ENCODE measurements around the gene BDKRB2.
"Not testable (repeated sequence)": the region's sequence is repeated elsewhere in the genome, so short reads cannot be mapped to it uniquely, and the experiment has no call there.

The BDKRB2 gene

DNA sequence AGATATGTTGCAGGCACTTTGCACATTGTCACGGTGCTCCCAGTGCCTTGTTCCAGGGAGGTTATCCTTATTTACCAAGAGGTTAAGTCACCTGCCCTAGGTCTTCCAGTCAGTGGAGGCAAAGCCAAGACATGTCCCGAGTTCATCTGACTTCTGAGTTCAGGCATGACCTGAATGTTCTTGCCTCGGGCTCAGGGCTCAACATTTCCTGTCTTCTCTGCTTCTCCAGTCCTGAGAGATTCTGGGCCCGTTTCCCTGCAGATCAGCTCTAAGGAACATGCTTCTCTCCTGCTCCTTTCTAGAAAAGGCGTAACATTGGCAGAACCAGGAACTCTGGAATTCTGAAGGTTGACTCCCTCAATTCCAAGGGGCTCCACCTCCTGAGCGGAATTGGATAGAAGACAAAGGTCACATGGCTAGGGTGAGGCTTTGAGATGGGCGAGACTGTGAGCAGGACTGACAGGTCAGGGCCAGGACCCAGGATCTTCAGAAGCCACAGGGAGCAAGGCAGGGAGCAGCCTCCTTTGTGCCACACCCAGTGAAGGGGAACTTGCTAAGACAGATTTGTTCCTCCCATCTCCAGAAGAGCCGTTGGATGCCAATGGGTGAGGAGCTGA lies 19.9 kb downstream of the BDKRB2 start:
- peak; percentile 24 for DNase-seq (ENCODE audit: low read depth)

DNA sequence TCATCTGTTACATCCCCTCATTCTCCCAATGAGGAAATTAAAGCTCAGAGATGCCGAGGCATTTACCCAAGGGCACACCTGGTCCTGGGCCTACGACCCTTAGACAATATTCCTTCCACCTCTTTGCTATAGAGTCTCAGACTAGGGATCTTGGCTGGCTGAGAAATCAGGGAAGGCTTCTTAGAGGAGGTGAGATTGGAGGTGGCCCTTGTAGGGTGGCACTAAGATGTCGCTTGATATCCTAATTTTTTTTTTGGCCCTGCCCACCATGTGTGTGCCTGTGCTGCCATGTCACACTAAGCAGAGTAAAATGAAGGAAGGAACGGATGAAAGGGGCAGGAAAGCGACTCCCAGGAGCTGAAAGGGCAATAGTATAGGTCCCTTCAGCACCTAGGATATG lies 20.6 kb downstream of the BDKRB2 start:
- no peak for DNase-seq (ENCODE audit: low read depth)

DNA sequence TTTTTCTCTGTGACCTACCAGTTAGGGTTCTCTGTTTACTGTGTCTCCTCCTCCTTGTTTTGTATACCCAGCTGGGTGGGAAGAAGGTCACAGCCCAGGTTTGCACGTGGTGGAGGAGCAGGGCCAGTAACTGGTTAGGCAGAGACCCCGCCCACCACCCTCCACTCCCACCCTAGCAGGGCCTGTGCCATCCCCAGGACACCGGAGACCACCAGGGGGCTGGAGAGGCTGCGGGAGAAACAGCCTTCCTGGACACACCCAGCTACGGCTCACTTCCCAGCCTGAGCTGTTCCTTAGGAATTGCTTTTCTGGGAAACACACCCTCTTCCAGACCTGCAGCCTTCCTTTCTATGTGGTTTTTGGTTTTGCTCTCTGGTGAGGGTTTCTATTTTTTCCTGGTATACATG lies 21.1 kb downstream of the BDKRB2 start:
- DNase-seq (ENCODE audit: low read depth) = peak; percentile 17

DNA sequence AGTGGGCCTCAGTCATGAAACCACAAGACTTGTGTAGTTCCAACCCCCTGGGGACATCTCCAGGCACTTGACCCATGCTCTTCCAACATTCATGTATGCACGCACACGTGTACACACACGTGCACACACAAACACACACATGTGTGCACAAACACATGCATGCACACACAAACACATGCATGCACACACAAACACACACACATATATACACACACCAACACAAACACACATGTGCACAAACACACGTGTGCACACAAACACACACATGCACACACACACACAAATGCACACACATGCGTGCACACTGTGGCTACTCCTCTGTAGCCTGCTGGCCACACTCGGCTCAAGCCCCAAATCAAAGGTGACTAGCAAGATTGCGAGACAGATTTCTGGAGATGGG lies 22.8 kb downstream of the BDKRB2 start:
- no peak for DNase-seq (ENCODE audit: low read depth)

DNA sequence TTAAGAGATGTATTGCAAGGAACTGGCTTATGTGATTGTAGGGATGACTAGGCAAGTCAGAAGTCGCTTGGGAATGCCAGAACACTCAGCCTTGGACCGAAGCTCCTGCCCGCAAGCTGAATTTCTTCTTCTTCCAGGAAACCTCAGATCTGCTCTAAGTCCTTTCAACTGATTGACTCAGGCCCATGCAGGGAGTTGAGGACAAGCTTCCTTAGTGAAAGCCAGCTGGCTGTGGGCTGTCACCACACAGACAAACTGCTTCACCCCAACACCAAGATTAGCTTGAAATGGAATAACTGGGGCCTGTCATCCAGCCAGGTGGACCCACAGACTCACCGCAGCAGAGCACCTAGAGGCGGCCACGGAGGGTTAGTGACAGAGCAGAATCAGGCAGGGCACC lies 24.7 kb downstream of the BDKRB2 start:
- DNase-seq (ENCODE audit: low read depth) = no peak

DNA sequence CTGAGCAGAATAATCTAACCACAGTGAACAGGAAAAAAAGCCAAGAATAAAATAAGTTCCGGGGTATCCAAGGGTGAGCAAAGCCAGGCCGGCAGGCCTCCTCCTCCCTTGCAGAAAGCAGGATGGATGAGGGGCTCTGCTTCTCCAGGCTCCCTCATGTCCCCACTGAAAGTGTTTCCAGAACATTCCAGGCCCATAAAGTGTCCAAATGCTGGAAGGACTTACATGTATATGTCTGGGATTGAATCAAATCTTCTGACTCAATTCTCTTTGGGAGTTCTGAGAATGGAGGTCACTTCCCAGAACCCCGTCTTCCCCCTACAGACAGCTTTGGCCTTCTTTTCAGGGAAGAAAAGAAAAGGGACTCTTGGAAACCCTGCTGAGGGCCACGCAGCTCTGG lies 26.4 kb downstream of the BDKRB2 start:
- no peak for DNase-seq (ENCODE audit: low read depth)

DNA sequence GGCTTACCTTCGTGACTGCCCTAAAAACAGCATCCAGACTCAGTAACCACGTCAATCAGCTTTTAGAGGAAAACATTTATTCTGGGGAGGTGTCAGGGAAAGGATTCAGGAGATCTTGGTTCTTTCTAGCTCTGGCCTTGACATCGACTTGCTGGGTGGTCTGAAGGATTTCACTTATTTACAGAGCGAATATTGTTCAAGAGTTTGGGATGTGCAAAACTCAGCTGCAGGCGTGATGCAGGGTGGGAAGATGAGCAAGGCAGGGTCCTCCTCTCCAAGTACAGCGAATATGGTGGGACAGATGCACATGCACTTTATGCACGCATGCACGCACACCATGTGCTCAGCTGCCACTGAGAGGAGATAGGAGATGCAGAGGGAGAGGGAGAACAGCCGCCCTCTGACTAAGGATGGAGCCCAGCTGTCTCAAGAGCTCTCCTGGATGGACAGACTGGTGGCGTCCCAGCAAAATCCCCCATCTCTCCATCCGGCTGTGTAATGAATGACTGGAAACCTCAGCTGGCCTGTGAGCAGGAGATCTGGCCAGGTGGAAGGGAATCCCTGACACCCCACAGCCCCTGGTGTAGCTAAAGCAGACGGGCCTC lies 27.0 kb downstream of the BDKRB2 start:
- DNase-seq (ENCODE audit: low read depth) = no peak

DNA sequence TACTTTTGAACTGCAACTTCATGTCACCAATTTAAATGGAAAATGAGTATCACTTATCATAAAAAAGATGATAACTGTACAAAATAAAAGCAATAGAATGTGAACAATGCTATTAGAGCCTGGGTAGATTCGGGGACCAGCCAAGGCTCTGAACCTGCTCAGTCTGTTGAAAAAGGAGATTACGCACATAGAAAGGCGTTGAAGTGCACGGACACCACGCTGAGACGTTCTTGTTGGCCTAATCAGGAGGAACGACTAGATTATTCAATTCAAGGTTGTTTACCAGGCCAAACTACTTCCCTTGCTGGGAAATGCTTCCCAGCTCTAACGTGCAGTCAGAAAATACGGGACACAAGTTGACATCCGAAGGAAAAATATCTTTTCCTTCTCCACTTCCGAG lies 27.9 kb downstream of the BDKRB2 start:
- DNase-seq (ENCODE audit: low read depth) = no peak

DNA sequence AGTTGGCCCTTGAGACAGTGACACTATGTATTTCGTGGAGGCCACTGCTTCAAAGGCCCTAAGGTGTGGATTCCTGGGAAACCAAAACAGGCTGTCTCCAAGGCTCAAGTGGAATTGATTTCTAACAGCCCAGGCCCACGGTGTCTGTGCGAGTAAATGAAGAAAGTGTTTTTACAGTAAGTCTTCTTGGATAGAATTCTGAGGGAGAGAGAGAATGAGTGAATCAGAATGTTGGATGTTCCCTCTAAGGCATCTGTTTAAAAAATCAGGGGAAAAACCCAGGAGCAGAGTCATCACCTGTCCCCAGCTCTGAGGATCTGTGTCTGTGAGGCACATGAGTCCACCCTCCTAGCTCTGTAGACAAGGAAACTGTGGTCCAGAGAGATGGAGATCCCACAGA lies 29.0 kb downstream of the BDKRB2 start:
- no peak for DNase-seq (ENCODE audit: low read depth)

DNA sequence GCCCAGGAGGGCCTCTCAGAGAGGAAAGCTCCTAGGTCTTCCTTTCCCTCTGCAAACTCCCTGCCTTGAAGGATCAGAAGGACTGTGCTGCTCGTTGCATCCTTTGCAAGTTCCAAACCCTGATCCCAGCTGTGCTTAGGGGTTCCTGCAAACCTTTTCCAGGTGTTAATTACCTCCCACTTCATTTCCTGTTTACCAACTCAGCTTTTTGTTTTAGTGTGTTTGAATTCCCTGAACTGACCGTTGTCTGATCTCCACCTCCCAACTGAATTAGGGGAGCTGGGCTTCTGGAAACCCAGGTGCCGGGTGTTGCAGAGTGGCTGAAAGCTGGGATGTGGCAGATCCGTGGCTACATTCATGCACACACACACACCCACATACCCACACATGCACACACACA lies 30.8 kb downstream of the BDKRB2 start:
- no peak for DNase-seq (ENCODE audit: low read depth)

DNA sequence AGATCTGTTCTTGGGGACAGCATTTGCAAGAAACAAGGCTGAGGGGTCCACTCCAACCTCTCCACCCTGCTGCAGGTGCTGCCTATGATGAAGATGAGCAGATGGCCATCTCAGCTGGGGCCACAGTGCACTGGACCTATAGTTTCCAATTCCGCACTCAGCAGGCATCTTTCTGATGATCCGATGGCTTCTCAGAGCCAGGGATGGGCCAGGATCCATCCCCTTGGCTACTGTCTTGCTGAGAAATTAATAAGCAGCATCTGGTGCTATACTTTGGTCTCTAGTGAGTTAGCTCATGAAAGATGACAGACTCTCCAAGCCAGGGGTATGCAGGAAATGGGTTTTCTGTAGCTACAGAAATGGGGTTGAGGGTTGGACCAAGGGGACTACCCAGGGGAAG lies 33.0 kb downstream of the BDKRB2 start:
- no peak for DNase-seq (ENCODE audit: low read depth)

DNA sequence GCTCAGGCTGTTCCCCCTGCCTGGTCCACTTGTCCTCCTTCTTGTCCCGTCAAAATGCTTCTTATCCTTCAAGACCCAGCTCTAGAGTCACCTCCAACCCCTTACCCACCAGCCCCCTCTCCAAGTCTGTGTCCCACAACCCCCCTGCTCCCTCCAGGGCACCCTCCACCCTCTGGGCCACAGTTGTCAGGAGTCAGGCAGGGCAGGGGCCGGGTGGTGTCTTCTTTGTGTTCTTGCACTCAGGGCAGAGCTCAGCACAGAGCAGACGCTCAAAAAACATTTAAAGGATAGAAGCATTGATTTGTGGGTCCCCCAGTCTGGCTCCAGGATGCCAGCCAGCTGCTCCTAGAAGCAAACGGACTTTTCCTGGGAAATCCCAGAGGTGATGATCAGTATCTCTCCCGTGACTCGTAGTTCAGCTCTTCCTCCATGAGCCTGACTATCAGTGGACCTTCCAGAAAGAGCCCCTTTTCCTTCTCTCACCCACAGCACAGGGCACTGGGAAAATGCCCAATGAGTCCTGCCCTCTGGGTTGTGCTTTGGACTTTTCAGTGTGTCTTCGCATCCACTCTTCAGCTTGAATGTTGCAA lies 34.1 kb downstream of the BDKRB2 start:
- DNase-seq (ENCODE audit: low read depth) = no peak

DNA sequence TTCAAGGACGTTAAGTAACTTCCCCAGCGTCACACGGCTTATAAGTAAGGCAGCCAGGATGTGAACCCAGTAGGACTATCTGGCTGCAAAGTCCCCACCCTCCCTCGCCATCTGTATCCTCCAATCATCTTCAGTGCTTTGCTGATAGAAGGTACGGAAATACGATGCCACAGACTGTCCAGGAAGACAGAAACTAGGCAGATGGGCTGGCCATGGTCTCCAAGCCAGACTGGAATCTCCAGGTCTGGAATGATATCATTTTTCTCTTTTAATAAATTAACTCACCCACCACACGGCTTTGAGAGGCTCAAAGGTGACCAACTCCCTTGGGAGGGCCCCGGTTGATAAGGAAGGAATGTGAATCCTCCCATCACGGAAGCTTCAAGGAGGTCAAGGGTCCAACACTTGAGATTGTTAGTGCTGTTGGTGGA lies 35.1 kb downstream of the BDKRB2 start:
- DNase-seq (ENCODE audit: low read depth) = no peak

DNA sequence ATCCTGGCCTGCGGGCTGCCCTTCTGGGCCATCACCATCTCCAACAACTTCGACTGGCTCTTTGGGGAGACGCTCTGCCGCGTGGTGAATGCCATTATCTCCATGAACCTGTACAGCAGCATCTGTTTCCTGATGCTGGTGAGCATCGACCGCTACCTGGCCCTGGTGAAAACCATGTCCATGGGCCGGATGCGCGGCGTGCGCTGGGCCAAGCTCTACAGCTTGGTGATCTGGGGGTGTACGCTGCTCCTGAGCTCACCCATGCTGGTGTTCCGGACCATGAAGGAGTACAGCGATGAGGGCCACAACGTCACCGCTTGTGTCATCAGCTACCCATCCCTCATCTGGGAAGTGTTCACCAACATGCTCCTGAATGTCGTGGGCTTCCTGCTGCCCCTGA lies 36.0 kb downstream of the BDKRB2 start:
- DNase-seq (ENCODE audit: low read depth) = no peak

DNA sequence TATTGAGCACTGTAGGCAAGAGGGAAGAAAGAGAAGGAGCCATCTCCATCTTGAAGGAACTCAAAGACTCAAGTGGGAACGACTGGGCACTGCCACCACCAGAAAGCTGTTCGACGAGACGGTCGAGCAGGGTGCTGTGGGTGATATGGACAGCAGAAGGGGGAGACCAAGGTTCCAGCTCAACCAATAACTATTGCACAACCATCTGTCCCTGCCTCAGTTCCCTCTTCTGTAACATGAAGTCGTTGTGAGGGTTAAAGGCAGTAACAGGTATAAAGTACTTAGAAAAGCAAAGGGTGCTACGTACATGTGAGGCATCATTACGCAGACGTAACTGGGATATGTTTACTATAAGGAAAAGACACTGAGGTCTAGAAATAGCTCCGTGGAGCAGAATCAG lies 37.5 kb downstream of the BDKRB2 start:
- no peak for DNase-seq (ENCODE audit: low read depth)

DNA sequence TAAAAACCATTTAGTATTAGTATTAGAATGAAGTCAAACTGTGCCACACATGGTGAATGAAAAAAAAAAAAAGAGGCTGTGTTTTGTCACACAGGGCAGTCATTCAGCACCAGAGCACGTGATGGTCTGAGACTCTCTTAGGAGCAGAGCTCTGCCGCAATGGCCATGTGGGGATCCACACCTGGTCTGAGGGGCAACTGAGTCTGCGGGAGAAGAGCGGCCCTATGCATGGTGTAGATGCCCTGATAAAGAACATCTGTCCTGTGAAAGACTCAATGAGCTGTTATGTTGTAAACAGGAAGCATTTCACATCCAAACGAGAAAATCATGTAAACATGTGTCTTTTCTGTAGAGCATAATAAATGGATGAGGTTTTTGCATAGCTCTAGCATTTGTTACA lies 39.1 kb downstream of the BDKRB2 start:
- no peak for DNase-seq (ENCODE audit: low read depth)

DNA sequence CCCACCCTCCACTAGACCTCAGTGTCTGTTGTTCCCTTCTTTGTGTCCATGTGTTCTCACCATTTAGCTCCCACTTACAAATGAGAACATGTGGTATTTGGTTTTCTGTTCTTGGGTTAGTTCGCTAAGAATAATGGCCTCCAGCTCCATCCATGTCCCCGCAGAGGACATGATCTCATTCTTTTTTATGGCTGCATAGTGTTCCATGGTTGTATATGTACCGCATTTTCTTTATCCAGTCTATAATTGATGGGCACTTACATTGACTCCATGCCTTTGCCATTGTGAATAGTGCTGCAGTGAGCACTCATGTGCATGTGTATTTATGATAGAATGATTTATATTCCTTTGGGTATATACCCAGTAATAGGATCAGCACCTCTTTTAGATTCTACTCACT lies 40.4 kb downstream of the BDKRB2 start:
- DNase-seq (ENCODE audit: low read depth) = not testable (repeated sequence)

DNA sequence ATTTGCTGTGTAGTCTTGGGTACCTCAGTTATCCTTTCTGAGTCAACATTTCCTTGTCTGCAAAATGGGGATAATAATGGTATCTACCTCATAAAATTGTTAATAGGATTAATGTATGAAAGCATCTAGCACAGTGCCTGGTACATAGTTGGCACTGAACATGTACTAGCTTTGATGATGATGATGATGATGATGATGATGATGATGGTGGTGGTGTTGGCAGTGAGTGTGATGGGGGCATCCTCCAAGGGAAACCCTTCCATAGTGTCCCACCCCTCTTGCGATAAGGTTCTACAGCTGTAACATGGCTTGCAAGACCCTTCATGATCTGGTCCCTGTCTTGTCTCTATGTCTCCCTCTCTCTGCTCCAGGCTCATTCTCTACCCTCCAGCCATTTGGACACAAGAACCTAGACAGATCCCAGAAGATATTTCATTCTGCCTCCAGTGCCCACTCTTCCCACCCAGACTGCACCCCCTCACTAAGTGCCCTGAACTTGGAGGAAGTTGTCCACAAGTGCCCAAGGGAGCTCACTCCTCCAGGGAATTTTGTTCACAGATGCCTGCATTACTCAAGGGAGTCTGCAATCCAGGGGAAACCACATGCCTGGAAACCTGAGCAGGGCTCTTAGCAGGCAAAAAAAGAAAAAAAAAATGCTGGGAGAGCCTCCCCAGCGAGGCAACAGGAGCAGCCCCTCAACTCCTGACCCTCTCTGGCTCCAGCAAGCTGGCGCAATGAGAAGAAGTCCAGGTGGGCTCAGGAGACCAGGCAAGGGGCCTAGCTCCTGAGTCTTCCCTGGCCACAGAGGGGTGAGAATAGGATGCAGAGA lies 41.3 kb downstream of the BDKRB2 start:
- no peak for DNase-seq (ENCODE audit: low read depth)

DNA sequence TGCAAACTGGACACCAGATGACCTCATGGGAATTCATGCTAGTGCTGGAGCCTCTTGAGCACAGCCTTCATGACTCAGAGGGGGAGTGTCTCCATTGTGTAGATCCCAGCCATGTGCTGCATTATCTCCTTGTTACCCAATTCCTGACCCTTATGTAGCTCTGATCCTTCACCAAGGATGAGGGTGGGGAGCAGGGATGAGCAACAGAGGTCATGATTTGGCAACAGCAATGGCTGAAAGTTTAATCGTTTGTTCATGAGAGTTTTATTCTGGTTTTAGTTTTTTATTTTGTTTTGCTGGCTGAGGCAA lies 41.9 kb downstream of the BDKRB2 start:
- peak; percentile 99 for DNase-seq (ENCODE audit: low read depth)

DNA sequence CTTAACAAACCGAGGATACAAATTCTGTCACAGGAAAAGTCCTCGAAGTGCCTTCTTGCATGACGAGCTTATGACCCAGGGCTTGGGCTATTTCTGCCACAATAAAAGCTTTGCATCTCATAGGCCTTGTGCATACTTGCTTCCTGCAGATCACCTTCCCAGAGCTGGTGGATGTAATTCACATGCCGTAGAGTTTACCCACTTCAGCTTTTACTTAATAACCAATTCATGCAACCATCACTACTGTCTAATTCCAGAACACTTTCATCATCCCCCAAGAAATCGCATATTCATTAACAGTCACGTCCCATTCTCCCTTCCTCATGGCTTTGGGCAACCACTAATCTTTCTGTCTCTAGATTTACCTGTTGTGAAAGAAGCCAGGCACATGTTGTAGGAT lies 42.4 kb downstream of the BDKRB2 start:
- DNase-seq (ENCODE audit: low read depth) = no peak

DNA sequence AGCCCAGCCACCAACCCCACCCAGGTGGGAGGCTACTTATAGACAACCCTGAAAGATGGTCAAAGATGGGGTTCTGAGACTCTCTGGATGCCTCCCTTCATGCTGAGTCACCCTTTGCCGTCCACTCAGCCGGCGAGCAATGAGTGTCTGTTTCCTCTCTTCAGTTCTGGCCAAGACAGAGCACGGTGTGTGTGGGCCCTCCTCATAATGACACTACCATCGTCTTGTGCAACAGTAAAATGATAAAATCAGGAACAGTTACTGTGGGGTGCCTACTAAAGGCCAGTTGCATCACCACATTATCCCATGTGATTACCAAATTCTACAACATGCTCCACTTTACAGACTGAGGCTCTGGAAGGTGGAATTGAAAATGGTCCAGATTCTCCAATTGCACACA lies 44.4 kb downstream of the BDKRB2 start:
- peak; percentile 97 for DNase-seq (ENCODE audit: low read depth)

DNA sequence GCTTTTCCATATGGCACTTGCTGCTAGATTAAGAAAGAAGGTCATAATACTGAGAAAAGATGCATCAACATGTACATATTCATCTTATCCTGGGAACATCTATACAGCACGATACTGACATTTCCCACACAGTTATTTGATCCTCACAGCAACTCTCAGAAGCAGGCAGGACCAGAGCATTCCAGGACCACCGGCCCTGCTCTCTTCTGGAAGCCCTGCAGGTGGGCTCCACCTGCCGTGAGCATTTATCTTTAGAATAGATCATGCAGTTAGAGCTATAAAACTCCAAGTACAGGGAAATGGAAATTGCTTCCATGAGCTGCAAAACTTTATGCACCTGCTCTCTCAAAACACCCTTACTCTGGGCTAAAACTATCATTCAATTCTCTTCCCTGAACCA lies 45.8 kb downstream of the BDKRB2 start:
- DNase-seq (ENCODE audit: low read depth) = no peak

DNA sequence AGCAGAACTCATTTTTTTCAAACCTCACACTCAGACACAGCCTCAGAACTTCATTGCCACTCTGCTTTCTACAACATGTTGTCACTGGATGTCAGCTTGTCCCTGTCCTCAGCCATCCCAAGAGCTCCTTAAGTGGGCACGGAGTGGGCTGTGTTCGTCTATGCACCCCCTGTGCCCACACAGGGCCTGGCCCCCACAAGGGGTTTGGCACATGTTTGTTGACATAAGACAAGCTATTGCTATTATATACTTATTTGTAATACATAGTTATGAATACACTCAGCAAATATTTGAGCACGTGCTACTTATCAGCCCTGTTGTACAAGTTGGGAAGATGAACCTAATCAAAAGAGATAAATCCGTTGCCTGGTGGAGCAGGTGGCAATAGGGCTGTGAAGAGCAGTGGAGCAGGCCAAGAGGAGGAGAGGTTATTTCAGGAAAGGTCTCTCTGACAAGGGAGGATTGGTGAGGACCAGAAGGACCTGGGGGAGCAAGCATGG lies 47.1 kb downstream of the BDKRB2 start:
- DNase-seq (ENCODE audit: low read depth) = no peak

Data from iris pigment epithelial cell (primary cell).